Thymus (tissue), 11 donors: Measurements from ENCODE around the gene KIF18A. TPM values are rescaled to one million over a fixed set of nuclear protein-coding genes. Genes with fewer than 3 reads are reported as not detected.
"Not testable (repeated sequence)": the region's sequence is repeated elsewhere in the genome, so short reads cannot be mapped to it uniquely, and the experiment has no call there.

ENCODE experiments used
- DNase-seq, 9 donors: peaks; one replicate each; pipeline ENCODE4 v3.0.0-alpha.2; 2013; ENCODE audit warnings: low spot score in 9 of 9, low read depth in 6 of 9, missing footprints in 1 of 9
- H3K27ac ChIP-seq, 2 donors: one replicate each; pipeline ENCODE4 v1.5.1; 2013; ENCODE audit warnings: control low read depth in 1 of 2, low read depth in 1 of 2, low read length in 1 of 2, mild to moderate bottlenecking in 1 of 2, moderate library complexity in 1 of 2
- H3K27me3 ChIP-seq, 2 donors: one replicate each; pipeline ENCODE4 v1.5.1; 2013; ENCODE audit warnings: low read length in 1 of 2; ENCODE audit not compliant: control insufficient read depth in 2 of 2, insufficient read depth in 1 of 2
- H3K36me3 ChIP-seq, 2 donors: one replicate each; pipeline ENCODE4 v1.5.1; 2013; ENCODE audit warnings: low read length in 1 of 2, mild to moderate bottlenecking in 1 of 2, moderate library complexity in 1 of 2; ENCODE audit not compliant: control insufficient read depth in 2 of 2, insufficient read depth in 2 of 2
- H3K4me1 ChIP-seq, 2 donors: one replicate each; pipeline ENCODE4 v1.5.1; 2013; ENCODE audit warnings: low read length in 2 of 2; ENCODE audit not compliant: control insufficient read depth in 2 of 2, insufficient read depth in 2 of 2
- H3K4me3 ChIP-seq, 2 donors: one replicate each; pipeline ENCODE4 v1.5.1; 2013; ENCODE audit warnings: low read length in 2 of 2, control low read depth in 1 of 2, mild to moderate bottlenecking in 1 of 2
- H3K9me3 ChIP-seq, 2 donors: one replicate each; pipeline ENCODE4 v1.5.1; 2013; ENCODE audit warnings: low read length in 1 of 2, mild to moderate bottlenecking in 1 of 2; ENCODE audit not compliant: control insufficient read depth in 2 of 2, insufficient read depth in 1 of 2
- WGBS: extraction: QIAGEN DNeasy Blood & Tissue Kit; methylation state at CpG from one replicate; pipeline ENCODE4 v1.1.7; 2013; 5-methylcytosine and 5-hydroxymethylcytosine counted together
- polyA plus RNA-seq: library from polyadenylated mRNA; stranded (reverse); fragments of 200-250 nt; gene quantifications from one replicate; pipeline ENCODE4 v1.2.3, GENCODE V29; 2013
- total RNA-seq: library from RNA; stranded (reverse); fragments of 120-200 nt; gene quantifications from one replicate; pipeline ENCODE4 v1.2.4, GENCODE V29; 2013
- donor health status: healthy.

Gene KIF18A
- total and polyA plus RNA-seq, 2 donors = 2.3 to 14.0 TPM

GRCh38 chr11:28110108-28110820 lies 2.3 kb upstream of the KIF18A start:
- H3K27me3 ChIP-seq = no peaks in the 10 kb centered on the region
- H3K27ac ChIP-seq = peak overlapping the region; percentile 81 to 84
- peaks cover 9 to 16% of the 10 kb centered on the region in 2 donors for H3K4me1 ChIP-seq
- H3K36me3 ChIP-seq = no peaks in the 10 kb centered on the region
- DNase-seq = peak in 6 of 9 donors; percentile 23 to 69 (median 32)
- WGBS = under 1% methylated on average over 31 of the region's 31 CpGs
- H3K4me3 ChIP-seq = peak overlapping the region; percentile 76 to 92
- no peaks in the 10 kb centered on the region for H3K9me3 ChIP-seq

GRCh38 chr11:28108958-28109357 lies 1.0 kb upstream of the KIF18A start:
- Histone ChIP-seq H3K9me3 (no peaks in the 10 kb centered on the region), H3K4me3 (peak overlapping the region in 1 of 2 donors; percentile 79), H3K36me3 (no peaks in the 10 kb centered on the region), H3K4me1 (peaks cover 9 to 16% of the 10 kb centered on the region in 2 donors), H3K27me3 (no peaks in the 10 kb centered on the region), H3K27ac (peak overlapping the region in 1 of 2 donors; percentile 90)
- 86% methylated on average over 3 of the region's 3 CpGs for WGBS
- DNase-seq = no peak

- Histone ChIP-seq H3K27ac (peak overlapping the region in 1 of 2 donors; percentile 90), H3K36me3 (no peaks in the 10 kb centered on the region), H3K9me3 (no peaks in the 10 kb centered on the region), H3K4me1 (peaks cover 9 to 16% of the 10 kb centered on the region in 2 donors), H3K27me3 (no peaks in the 10 kb centered on the region), H3K4me3 (peak overlapping the region; percentile 67 to 79)
- 1% methylated on average over 11 of the region's 11 CpGs for WGBS
- peak in 5 of 9 donors; percentile 3 to 31 (median 27) for DNase-seq
Measured at GRCh38 chr11:28107191-28107749, 686 bp downstream of the KIF18A start.

- 95% methylated on average over 14 of the region's 14 CpGs for WGBS
- peaks cover 9 to 16% of the 10 kb centered on the region in 2 donors for H3K4me1 ChIP-seq
- H3K36me3 ChIP-seq = no peaks in the 10 kb centered on the region
- no peak overlapping the region for H3K27ac ChIP-seq
- H3K9me3 ChIP-seq = no peaks in the 10 kb centered on the region
- peak overlapping the region in 1 of 2 donors; percentile 79 for H3K4me3 ChIP-seq
- no peaks in the 10 kb centered on the region for H3K27me3 ChIP-seq
- DNase-seq = no peak
Measured at GRCh38 chr11:28106353-28107043, 1.5 kb downstream of the KIF18A start.

GRCh38 chr11:28105869-28106268 lies 2.1 kb downstream of the KIF18A start:
- Histone ChIP-seq H3K4me3 (no peak overlapping the region), H3K36me3 (no peaks in the 10 kb centered on the region), H3K27ac (no peak overlapping the region), H3K4me1 (peaks cover 7 to 10% of the 10 kb centered on the region in 2 donors), H3K27me3 (no peaks in the 10 kb centered on the region), H3K9me3 (no peaks in the 10 kb centered on the region)
- DNase-seq = peak in 1 of 9 donors; percentile 12
- 93% methylated on average over 5 of the region's 5 CpGs for WGBS

GRCh38 chr11:28104984-28105383 lies 3.0 kb downstream of the KIF18A start:
- 95% methylated on average over 2 of the region's 2 CpGs for WGBS
- H3K4me1 ChIP-seq = peaks cover 5 to 8% of the 10 kb centered on the region in 2 donors
- no peak overlapping the region for H3K4me3 ChIP-seq
- no peaks in the 10 kb centered on the region for H3K27me3 ChIP-seq
- no peaks in the 10 kb centered on the region for H3K36me3 ChIP-seq
- H3K9me3 ChIP-seq = no peaks in the 10 kb centered on the region
- H3K27ac ChIP-seq = no peak overlapping the region
- no peak for DNase-seq

GRCh38 chr11:28104425-28104824 lies 3.5 kb downstream of the KIF18A start:
- Histone ChIP-seq H3K9me3 (no peaks in the 10 kb centered on the region), H3K36me3 (no peaks in the 10 kb centered on the region), H3K4me3 (no peak overlapping the region), H3K27me3 (no peaks in the 10 kb centered on the region), H3K27ac (no peak overlapping the region), H3K4me1 (peaks cover 5 to 8% of the 10 kb centered on the region in 2 donors)
- WGBS = 96% methylated on average over 1 of the region's 1 CpG
- no peak for DNase-seq

- not testable (repeated sequence) for H3K4me1 ChIP-seq, DNase-seq
- WGBS = 97% methylated on average over 4 of the region's 4 CpGs
Measured at GRCh38 chr11:28102300-28102699, 5.7 kb downstream of the KIF18A start.

GRCh38 chr11:28100665-28101064 lies 7.3 kb downstream of the KIF18A start:
- Histone ChIP-seq H3K27ac (no peak overlapping the region), H3K9me3 (no peaks in the 10 kb centered on the region), H3K4me3 (no peak overlapping the region), H3K27me3 (no peaks in the 10 kb centered on the region), H3K4me1 (peaks cover 0 to 2% of the 10 kb centered on the region in 2 donors), H3K36me3 (peaks cover 0 to 8% of the 10 kb centered on the region in 2 donors)
- 96% methylated on average over 2 of the region's 2 CpGs for WGBS
- DNase-seq = no peak

More at GRCh38 chr11:28102300-28102699, 5.7 kb downstream of the KIF18A start:
- not testable (repeated sequence) for H3K4me3 ChIP-seq, H3K36me3 ChIP-seq, H3K27ac ChIP-seq, H3K9me3 ChIP-seq, H3K27me3 ChIP-seq
